Motor neuron (in vitro differentiated cells): Measurements from ENCODE around the gene SIGLECL1. TPM values are rescaled to one million over a fixed set of nuclear protein-coding genes. Genes with fewer than 3 reads are reported as not detected.
A peak's percentile ranks its signal among the peaks of the same experiment; 100 is the strongest.

ENCODE experiments used
- ATAC-seq, 8 experiments: fragments of 200-7000 bp; cut with Tn5 transposase; replicated peaks in 6 of 8; 2 replicates each; pipeline ENCODE4 v1.8.0; 2021; ENCODE audit warnings: mild to moderate bottlenecking in 8 of 8, moderate library complexity in 8 of 8
- H3K27ac ChIP-seq, 2 donors: fragments of 250-450 bp; sonication (Bioruptor Pico); 2 replicates each; pipeline ENCODE4 v1.9.0; 2021; ENCODE audit warnings: antibody characterized with exemption in 2 of 2, mild to moderate bottlenecking in 2 of 2, moderate library complexity in 1 of 2
- H3K4me1 ChIP-seq, 2 donors: fragments of 250-450 bp; sonication (Bioruptor Pico); replicated peaks in 1 of 2; 2 replicates each; pipeline ENCODE4 v1.6.1; 2021; ENCODE audit warnings: antibody characterized with exemption in 2 of 2, mild to moderate bottlenecking in 2 of 2, moderate library complexity in 1 of 2
- H3K4me3 ChIP-seq, 5 donors: fragments of 250-450 bp; sonication (Bioruptor Pico); 2 replicates each; pipeline ENCODE4 v1.9.0; 2021; ENCODE audit warnings: antibody characterized with exemption in 5 of 5, mild to moderate bottlenecking in 5 of 5, moderate library complexity in 4 of 5
- WGBS, 10 experiments: fragments of 450-650 bp; shearing (Covaris generic); methylation state at CpG; one replicate each; pipeline ENCODE4 v1.0.0; 2022; 5-methylcytosine and 5-hydroxymethylcytosine counted together
- in situ Hi-C, 9 experiments: fragments of 400-800 bp; cut with MboI; loops; one replicate each; pipeline ENCODE4 v1.15.0; 2021; ENCODE audit warnings: low sequenced_read_pairs in 9 of 9, low pct_unique_long_range_greater_than_20kb in 2 of 9; ENCODE audit not compliant: unreplicated experiment in 9 of 9
- total RNA-seq, 8 experiments: library from RNA; unstranded; fragments of 300-600 nt; gene quantifications; 2 replicates each; pipeline versions ENCODE4 v1.2.3 to v1.2.4, GENCODE V29; 2022

The SIGLECL1 gene
- total RNA-seq, 8 experiments from 2014 or later: 0.20 to 1.1 TPM; not detected in 6

- in situ Hi-C loops: loop anchor here in 2 of 9 experiments (10.0 to 25.0 kb wide), 2 partner anchors 96 to 104 kb away; no protein-coding TSS in a partner anchor
- Histone ChIP-seq H3K4me3 (no peak overlapping the region), H3K4me1 (no peaks in the 10 kb centered on the region), H3K27ac (no peak overlapping the region)
- peak in 3 of 8 experiments; percentile 65 to 82 (median 70) for ATAC-seq
- WGBS, 10 experiments: 11 to 95% (median 62%) methylated on average over 1 to 6 of the region's 6 CpGs
These were observed 7.6 kb downstream of the SIGLECL1 start for GRCh38 chr19:51258165-51259160.

GRCh38 chr19:51259348-51260245 is 8.7 kb downstream of the SIGLECL1 start:
- H3K4me1 ChIP-seq: no peaks in the 10 kb centered on the region
- no peak overlapping the region for H3K4me3 ChIP-seq
- WGBS, 10 experiments: 0 to 75% (median 26%) methylated on average over 1 to 5 of the region's 5 CpGs
- ATAC-seq: peak in 4 of 8 experiments; percentile 29 to 84 (median 74)
- in situ Hi-C loops: loop anchor here in 2 of 9 experiments (10.0 to 25.0 kb wide), 2 partner anchors 97 to 105 kb away; no protein-coding TSS in a partner anchor
- H3K27ac ChIP-seq: no peak overlapping the region

GRCh38 chr19:51263808-51264207 is 12.9 kb downstream of the SIGLECL1 start:
- H3K4me1 ChIP-seq: no peaks in the 10 kb centered on the region
- H3K27ac ChIP-seq: no peak overlapping the region
- in situ Hi-C loops: loop anchor here in 1 of 9 experiments (25.0 kb wide), 1 partner anchor 102 kb away; no protein-coding TSS in a partner anchor
- no peak overlapping the region for H3K4me3 ChIP-seq
- ATAC-seq: no peak
- WGBS, 10 experiments: 0 to 84% (median 55%) methylated on average over 1 to 4 of the region's 4 CpGs

GRCh38 chr19:51271067-51271466 is 20.2 kb downstream of the SIGLECL1 start:
- in situ Hi-C loops: loop anchor here in 1 of 9 experiments (25.0 kb wide), 1 partner anchor 109 kb away; no protein-coding TSS in a partner anchor
- Histone ChIP-seq H3K27ac (no peak overlapping the region), H3K4me3 (no peak overlapping the region), H3K4me1 (no peaks in the 10 kb centered on the region)
- WGBS, 10 experiments: 40 to 100% (median 88%) methylated on average over 3 to 21 of the region's 26 CpGs; no CpG with 5 or more reads in 1 of the 10 experiments
- ATAC-seq: no peak

DNA sequence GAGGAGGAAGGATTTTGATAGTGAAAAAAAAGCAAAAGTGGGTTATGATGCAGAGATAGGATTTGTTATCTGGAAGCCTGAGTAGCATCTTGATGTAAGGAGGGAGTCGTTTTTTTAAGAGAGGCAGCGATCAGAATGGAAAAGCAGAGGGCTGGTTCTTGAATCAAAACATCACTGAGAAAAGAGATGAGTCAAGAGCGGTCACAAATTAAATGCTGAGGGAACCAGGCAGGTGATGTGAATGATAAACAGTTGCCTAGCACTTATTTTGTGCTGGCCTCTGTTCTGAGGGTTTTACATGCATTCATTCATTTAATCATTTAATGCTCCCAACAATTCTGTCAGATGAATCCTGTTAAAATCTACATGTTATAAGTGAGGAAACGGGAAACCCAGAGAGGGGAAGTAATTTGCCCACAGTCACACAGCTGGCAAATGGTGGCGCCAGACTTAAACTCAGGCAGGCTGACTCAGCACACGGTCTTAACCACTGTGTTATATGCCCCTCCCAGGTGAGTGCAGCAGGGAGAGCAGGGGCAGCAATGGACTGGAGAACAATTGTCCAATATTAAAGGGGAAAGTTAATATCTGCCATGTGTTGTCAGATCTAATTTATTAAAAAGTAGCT is 21.4 kb downstream of the SIGLECL1 start:
- in situ Hi-C loops: loop anchor here in 1 of 9 experiments (25.0 kb wide), 1 partner anchor 110 kb away; no protein-coding TSS in a partner anchor
- H3K4me1 ChIP-seq: no peaks in the 10 kb centered on the region
- no peak overlapping the region for H3K4me3 ChIP-seq
- peak in 3 of 8 experiments; percentile 21 to 37 (median 29) for ATAC-seq
- H3K27ac ChIP-seq: no peak overlapping the region
- WGBS, 10 experiments: 17 to 83% (median 53%) methylated on average over 2 to 5 of the region's 6 CpGs; no CpG with 5 or more reads in 1 of the 10 experiments

DNA sequence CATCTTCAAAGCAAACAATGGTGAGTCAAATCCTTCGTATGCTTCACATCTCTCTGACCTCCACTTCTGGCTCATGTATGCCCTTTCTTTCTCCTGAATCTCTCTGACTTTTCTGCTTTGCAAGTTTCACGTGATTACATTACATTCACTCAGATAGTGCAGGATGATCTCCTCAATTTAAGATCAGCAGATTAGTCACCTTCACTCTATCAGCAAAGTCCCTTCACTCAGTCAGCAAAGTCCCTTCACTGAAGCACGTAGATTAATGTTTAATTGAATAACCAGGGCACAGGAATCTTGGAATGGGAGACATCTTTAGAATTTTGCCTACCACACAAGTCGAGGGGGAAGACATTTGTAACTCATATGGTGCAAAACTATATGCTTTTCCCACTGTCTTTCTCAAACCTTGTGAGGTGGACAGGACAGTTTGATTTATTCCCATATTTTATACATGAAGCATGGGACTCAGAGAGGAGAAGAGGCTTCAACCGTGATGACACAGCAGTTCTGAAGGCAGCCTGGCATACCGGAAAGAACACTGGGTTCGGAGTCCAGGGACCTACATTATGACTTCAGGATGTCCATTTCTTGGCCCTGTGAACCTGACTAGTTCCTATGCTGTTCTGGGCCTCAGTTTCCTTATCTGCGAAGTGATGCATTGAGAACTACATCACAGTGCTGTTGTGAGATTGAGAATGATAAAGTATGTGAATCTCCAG is 23.3 kb downstream of the SIGLECL1 start:
- in situ Hi-C loops: loop anchor here in 1 of 9 experiments (25.0 kb wide), 1 partner anchor 112 kb away; no protein-coding TSS in a partner anchor
- no peak overlapping the region for H3K27ac ChIP-seq
- WGBS, 10 experiments: 27 to 78% (median 55%) methylated on average over 2 to 7 of the region's 8 CpGs
- no peak overlapping the region for H3K4me3 ChIP-seq
- no peaks in the 10 kb centered on the region for H3K4me1 ChIP-seq
- no peak for ATAC-seq

DNA sequence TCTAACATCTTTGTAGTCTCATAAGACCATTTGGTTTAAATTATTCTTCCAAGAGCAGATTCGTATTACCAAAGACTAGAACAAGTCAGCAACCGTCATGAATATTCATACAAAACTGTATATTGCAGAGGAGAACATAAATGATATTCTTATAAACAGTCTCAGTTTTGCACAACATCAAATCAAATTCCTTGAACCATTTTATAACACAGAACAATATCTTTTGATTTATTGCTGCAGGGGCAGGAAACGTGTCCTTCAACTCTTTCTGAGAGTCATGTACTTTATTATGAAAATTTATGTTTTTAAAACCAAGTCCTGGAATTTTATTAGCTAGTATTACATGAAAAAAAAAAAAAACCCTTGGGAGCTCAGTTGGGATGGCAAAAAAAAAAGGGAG is 26.2 kb downstream of the SIGLECL1 start:
- in situ Hi-C loops: no loop called here
- Histone ChIP-seq H3K4me3 (no peak overlapping the region), H3K27ac (no peak overlapping the region), H3K4me1 (no peaks in the 10 kb centered on the region)
- no peak for ATAC-seq
- 0 to 84% (median 59%) methylated on average over 2 to 3 of the region's 3 CpGs for WGBS, 10 experiments

GRCh38 chr19:51282335-51282734 is 31.5 kb downstream of the SIGLECL1 start:
- no peaks in the 10 kb centered on the region for H3K4me1 ChIP-seq
- in situ Hi-C loops: no loop called here
- no peak for ATAC-seq
- no peak overlapping the region for H3K4me3 ChIP-seq
- H3K27ac ChIP-seq: no peak overlapping the region
- WGBS, 10 experiments: 0 to 55% methylated on average over 1 to 3 of the region's 4 CpGs; no CpG with 5 or more reads in 8 of the 10 experiments

GRCh38 chr19:51285682-51286081 is 34.8 kb downstream of the SIGLECL1 start:
- Histone ChIP-seq H3K27ac (no peak overlapping the region), H3K4me3 (no peak overlapping the region), H3K4me1 (no peaks in the 10 kb centered on the region)
- 0 to 76% (median 44%) methylated on average over 2 to 3 of the region's 3 CpGs for WGBS, 10 experiments
- ATAC-seq: peak in 2 of 8 experiments; percentile 76 to 80
- in situ Hi-C loops: no loop called here

DNA sequence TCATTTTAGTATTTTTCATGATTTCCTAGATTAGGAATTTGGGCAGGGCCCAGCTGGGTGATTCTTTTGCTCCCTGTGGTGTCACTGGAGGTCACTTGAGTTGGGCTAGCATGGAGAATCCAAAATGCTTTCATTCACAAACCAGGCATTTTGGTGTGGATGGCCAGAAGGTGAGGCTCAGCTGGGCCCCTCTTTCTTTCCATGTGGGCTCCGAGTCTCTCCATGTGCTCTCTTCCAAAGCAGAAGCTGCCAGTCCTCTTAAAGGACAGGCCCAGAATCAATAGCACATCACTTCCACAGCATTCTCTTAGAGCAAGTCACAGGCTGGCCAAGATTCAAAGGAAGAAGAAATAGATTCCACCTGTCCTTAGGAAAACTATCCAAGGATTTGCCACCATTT is 38.8 kb downstream of the SIGLECL1 start:
- ATAC-seq: no peak
- H3K4me3 ChIP-seq: no peak overlapping the region
- peaks cover 0 to 9% of the 10 kb centered on the region in 2 donors for H3K4me1 ChIP-seq
- 29 to 83% (median 50%) methylated on average over 1 of the region's 1 CpG; no CpG with 5 or more reads in 5 of the 10 experiments for WGBS, 10 experiments
- in situ Hi-C loops: no loop called here
- no peak overlapping the region for H3K27ac ChIP-seq

GRCh38 chr19:51292971-51293370 is 42.1 kb downstream of the SIGLECL1 start:
- ATAC-seq: no peak
- WGBS, 10 experiments: 10 to 48% (median 25%) methylated on average over 2 to 8 of the region's 11 CpGs; no CpG with 5 or more reads in 2 of the 10 experiments
- in situ Hi-C loops: no loop called here
- peaks cover 0 to 9% of the 10 kb centered on the region in 2 donors for H3K4me1 ChIP-seq
- H3K27ac ChIP-seq: no peak overlapping the region
- H3K4me3 ChIP-seq: no peak overlapping the region
